Naive thymus-derived CD4-positive, alpha-beta T cell (primary cell): ENCODE results near the gene PAGR1. TPM values are rescaled to one million over a fixed set of nuclear protein-coding genes. Genes with fewer than 3 reads are reported as not detected.

Experiments used
- ATAC-seq: fragments of 150-1000 bp; cut with Tn5 transposase; 2 replicates; pipeline ENCODE4 v1.10.0; 2021; ENCODE audit warnings: mild to moderate bottlenecking, moderate library complexity
- CTCF ChIA-PET: fragments of 350-600 bp; sonication (Branson Sonifier 250); formaldehyde crosslinking; loops from one replicate; lab custom pipeline; 2021; ENCODE audit warnings: antibody characterized with exemption; lab: Charles Lee
- POLR2A ChIA-PET: fragments of 350-600 bp; sonication (Branson Sonifier 250); formaldehyde crosslinking; loops from one replicate; lab custom pipeline; 2021; ENCODE audit warnings: antibody characterized with exemption, inconsistent platforms; lab: Charles Lee
- DNase-seq, 9 donors: peaks; one replicate each; pipeline versions ENCODE4 v3.0.0 to v3.0.0-alpha.2; 2020 to 2022; ENCODE audit warnings: mixed read lengths in 1 of 9
- H3K27ac ChIP-seq: one replicate; pipeline ENCODE4 v1.7.0; 2013; ENCODE audit warnings: mild to moderate bottlenecking, low read depth, low read length, moderate library complexity
- H3K27me3 ChIP-seq, 2 donors: one replicate each; pipeline ENCODE4 v1.7.0; 2013; ENCODE audit warnings: low read length in 2 of 2, mild to moderate bottlenecking in 2 of 2, moderate library complexity in 2 of 2; ENCODE audit not compliant: control insufficient read depth in 2 of 2, insufficient read depth in 2 of 2
- H3K36me3 ChIP-seq, 3 experiments: 1 replicate in 2 of 3; 2 replicates in 1 of 3; pipeline ENCODE4 v1.7.0; 2013; ENCODE audit warnings: low read length in 3 of 3, mild to moderate bottlenecking in 3 of 3, moderate library complexity in 1 of 3; ENCODE audit not compliant: insufficient read depth in 3 of 3, control insufficient read depth in 2 of 3
- H3K4me1 ChIP-seq, 2 donors: one replicate each; pipeline ENCODE4 v1.7.0; 2013; ENCODE audit warnings: low read length in 2 of 2, mild to moderate bottlenecking in 2 of 2, moderate library complexity in 1 of 2; ENCODE audit not compliant: control insufficient read depth in 2 of 2, insufficient read depth in 2 of 2
- H3K4me3 ChIP-seq: 2 replicates; pipeline ENCODE4 v1.7.0; 2013; ENCODE audit warnings: mild to moderate bottlenecking, low read length
- H3K9me3 ChIP-seq, 3 experiments: 1 replicate in 2 of 3; 2 replicates in 1 of 3; pipeline ENCODE4 v1.7.0; 2013; ENCODE audit warnings: low read length in 3 of 3; ENCODE audit not compliant: control insufficient read depth in 2 of 3
- H3K27ac Mint-ChIP-seq, 9 donors: one replicate each; pipeline ENCODE4 v1.8.0; 2020 to 2022; ENCODE audit warnings: mixed read lengths in 9 of 9, mild to moderate bottlenecking in 8 of 9, moderate library complexity in 5 of 9, inconsistent platforms in 2 of 9
- H3K27me3 Mint-ChIP-seq, 5 donors: one replicate each; pipeline ENCODE4 v1.8.0; 2021 to 2022; ENCODE audit warnings: mixed read lengths in 5 of 5, mild to moderate bottlenecking in 1 of 5
- H3K36me3 Mint-ChIP-seq, 5 donors: one replicate each; pipeline ENCODE4 v1.8.0; 2020 to 2022; ENCODE audit warnings: mixed read lengths in 5 of 5, mild to moderate bottlenecking in 3 of 5, inconsistent platforms in 1 of 5
- H3K4me1 Mint-ChIP-seq, 7 donors: one replicate each; pipeline ENCODE4 v1.8.0; 2020 to 2022; ENCODE audit warnings: mixed read lengths in 7 of 7, mild to moderate bottlenecking in 3 of 7, inconsistent platforms in 1 of 7
- H3K4me3 Mint-ChIP-seq, 10 donors: one replicate each; pipeline ENCODE4 v1.8.0; 2020 to 2022; ENCODE audit warnings: mild to moderate bottlenecking in 10 of 10, mixed read lengths in 10 of 10, moderate library complexity in 6 of 10, inconsistent platforms in 2 of 10
- H3K9me3 Mint-ChIP-seq, 11 donors: one replicate each; pipeline ENCODE4 v1.8.0; 2020 to 2022; ENCODE audit warnings: mixed read lengths in 11 of 11, mild to moderate bottlenecking in 4 of 11, inconsistent platforms in 1 of 11, moderate library complexity in 1 of 11
- intact Hi-C, 2 donors: fragments of 100-400 bp; cut with micrococcal nuclease; formaldehyde crosslinking; loops; one replicate each; pipeline ENCODE4 v1.15.1; 2023
- polyA plus RNA-seq, 2 donors: library from polyadenylated mRNA; unstranded; fragments of 300-500 nt; fragmentation: Illumina TruSeq; gene quantifications; one replicate each; pipeline ENCODE4 v1.2.3, GENCODE V29; 2021
- total RNA-seq, 6 experiments: library from RNA in 5 of 6; stranded (reverse) in 5 of 6; gene quantifications; 1 replicate in 5 of 6; 2 replicates in 1 of 6; pipeline ENCODE4 v1.2.3 and lab custom pipeline; 2021 to 2026

The PAGR1 gene
- total and polyA plus RNA-seq, 7 experiments from 2014 or later = 17.5 to 62.6 (median 37.2) TPM

- intact Hi-C loops = loop anchor here in 1 of 2 donors (10.0 kb wide), 1 partner anchor 217 kb away; no protein-coding TSS in a partner anchor
- ChIA-PET CTCF (interaction anchor here (1.9 to 3.0 kb wide), 2 partner anchors 36 to 111 kb away, joined by 4 to 13 read pairs; no protein-coding TSS in a partner anchor), POLR2A (interaction anchor here (0.9 to 6.5 kb wide), 7 partner anchors 8 to 110 kb away, joined by 3 to 75 read pairs (median 7); partner anchors contain the start of genes KIF22 and MVP)
- H3K27ac ChIP-seq = peak within 1 kb of the TSS; percentile 79
- ATAC-seq (no peak), DNase-seq (peak in 3 of 9 donors; percentile 21 to 70 (median 59))
- Mint-ChIP-seq H3K9me3 (peaks cover 0 to 7% (median 0%) of the 10 kb centered on the region in 11 donors), H3K4me1 (peaks cover 29 to 73% (median 64%) of the 10 kb centered on the region in 7 donors), H3K36me3 (peaks cover 0 to 32% (median 3%) of the 10 kb centered on the region in 5 donors), H3K27me3 (peaks cover 0 to 25% (median 0%) of the 10 kb centered on the region in 5 donors), H3K27ac (peak within 1 kb of the TSS; percentile 72 to 97 (median 90)), H3K4me3 (peak within 1 kb of the TSS; percentile 84 to 96 (median 90))
- no peaks in the 10 kb centered on the region for H3K9me3 ChIP-seq
- peaks cover 37 to 46% of the 10 kb centered on the region in 2 donors for H3K4me1 ChIP-seq
- H3K36me3 ChIP-seq = peaks cover 0 to 14% (median 8%) of the 10 kb centered on the region in 3 experiments
- H3K4me3 ChIP-seq = peak within 1 kb of the TSS; percentile 80
- no peaks in the 10 kb centered on the region for H3K27me3 ChIP-seq
These were observed 3.9 kb upstream of the PAGR1 start, which contains the start of gene PRRT2 for GRCh38 chr16:29811896-29812665. Gene PRRT2 (plus strand): TSS chr16:29812193. CDS start chr16:29813055, 862 bp downstream.

- peaks cover 31 to 75% (median 61%) of the 10 kb centered on the region in 7 donors for H3K4me1 Mint-ChIP-seq
- H3K4me1 ChIP-seq = peaks cover 44 to 50% of the 10 kb centered on the region in 2 donors
- peaks cover 0 to 16% (median 8%) of the 10 kb centered on the region in 3 experiments for H3K36me3 ChIP-seq
- intact Hi-C loops = loop anchor here in 1 of 2 donors (10.0 kb wide), 1 partner anchor 218 kb away; no protein-coding TSS in a partner anchor
- no peak overlapping the region for H3K27ac ChIP-seq
- DNase-seq (no peak), ATAC-seq (no peak)
- CTCF ChIA-PET = no interaction called here
- peaks cover 0 to 30% (median 4%) of the 10 kb centered on the region in 5 donors for H3K36me3 Mint-ChIP-seq
- H3K27me3 Mint-ChIP-seq = peaks cover 0 to 23% (median 0%) of the 10 kb centered on the region in 5 donors
- H3K27ac Mint-ChIP-seq = peak overlapping the region in 5 of 9 donors; percentile 14 to 80 (median 22)
- peak overlapping the region; percentile 71 to 96 (median 90) for H3K4me3 Mint-ChIP-seq
- H3K4me3 ChIP-seq = no peak overlapping the region
- H3K9me3 ChIP-seq = no peaks in the 10 kb centered on the region
- POLR2A ChIA-PET = interaction anchor here (0.9 to 4.0 kb wide), 9 partner anchors 8 to 253 kb away, joined by 3 to 28 read pairs (median 4); partner anchors contain the start of genes ALDOA, KIF22 and MVP
- peaks cover 0 to 7% (median 0%) of the 10 kb centered on the region in 11 donors for H3K9me3 Mint-ChIP-seq
- H3K27me3 ChIP-seq = no peaks in the 10 kb centered on the region
These were observed 3.0 kb upstream of the PAGR1 start for GRCh38 chr16:29812754-29813643.

- intact Hi-C loops = loop anchor here in 1 of 2 donors (10.0 kb wide), 1 partner anchor 219 kb away; no protein-coding TSS in a partner anchor
- peaks cover 0 to 29% (median 5%) of the 10 kb centered on the region in 5 donors for H3K36me3 Mint-ChIP-seq
- Histone ChIP-seq H3K36me3 (peaks cover 0 to 19% (median 4%) of the 10 kb centered on the region in 3 experiments), H3K27me3 (no peaks in the 10 kb centered on the region), H3K27ac (no peak overlapping the region), H3K4me3 (no peak overlapping the region), H3K4me1 (peaks cover 42 to 51% of the 10 kb centered on the region in 2 donors), H3K9me3 (no peaks in the 10 kb centered on the region)
- ChIA-PET POLR2A (interaction anchor here (0.6 to 4.0 kb wide), 9 partner anchors 7 to 252 kb away, joined by 3 to 44 read pairs (median 4); partner anchors contain the start of genes ALDOA, MVP and TAOK2), CTCF (no interaction called here)
- peak overlapping the region in 5 of 9 donors; percentile 48 to 99 (median 65) for H3K27ac Mint-ChIP-seq
- peak overlapping the region in 9 of 10 donors; percentile 19 to 100 (median 51) for H3K4me3 Mint-ChIP-seq
- no peak for DNase-seq
- peaks cover 0 to 23% (median 0%) of the 10 kb centered on the region in 5 donors for H3K27me3 Mint-ChIP-seq
- H3K9me3 Mint-ChIP-seq = peaks cover 0 to 7% (median 0%) of the 10 kb centered on the region in 11 donors
- no peak for ATAC-seq
- peaks cover 31 to 75% (median 61%) of the 10 kb centered on the region in 7 donors for H3K4me1 Mint-ChIP-seq
These were observed 2.0 kb upstream of the PAGR1 start for GRCh38 chr16:29813644-29814562.

GRCh38 chr16:29814592-29814991 lies 1.4 kb upstream of the PAGR1 start:
- Mint-ChIP-seq H3K27ac (peak overlapping the region; percentile 95 to 99 (median 99)), H3K36me3 (peaks cover 4 to 29% (median 6%) of the 10 kb centered on the region in 5 donors), H3K4me3 (peak overlapping the region; percentile 85 to 100 (median 96)), H3K4me1 (peaks cover 37 to 77% (median 65%) of the 10 kb centered on the region in 7 donors), H3K9me3 (peaks cover 0 to 7% (median 0%) of the 10 kb centered on the region in 11 donors), H3K27me3 (peaks cover 0 to 23% (median 0%) of the 10 kb centered on the region in 5 donors)
- peaks cover 36 to 50% of the 10 kb centered on the region in 2 donors for H3K4me1 ChIP-seq
- no peaks in the 10 kb centered on the region for H3K9me3 ChIP-seq
- H3K27me3 ChIP-seq = no peaks in the 10 kb centered on the region
- ATAC-seq (no peak), DNase-seq (no peak)
- peak overlapping the region; percentile 92 for H3K27ac ChIP-seq
- POLR2A ChIA-PET = interaction anchor here (0.6 to 6.7 kb wide), 9 partner anchors 7 to 251 kb away, joined by 3 to 109 read pairs (median 4); partner anchors contain the start of genes ALDOA and MAZ
- H3K36me3 ChIP-seq = peaks cover 0 to 19% (median 0%) of the 10 kb centered on the region in 3 experiments
- intact Hi-C loops = loop anchor here in 1 of 2 donors (10.0 kb wide), 1 partner anchor 220 kb away; no protein-coding TSS in a partner anchor
- CTCF ChIA-PET = no interaction called here
- H3K4me3 ChIP-seq = peak overlapping the region; percentile 99
